HCT116 (cell line): Measurements from ENCODE around the gene PPM1H. TPM values are rescaled to one million over a fixed set of nuclear protein-coding genes. Genes with fewer than 3 reads are reported as not detected.

Experiments
- ATAC-seq: fragments of 200-7000 bp; cut with Tn5 transposase; 2 replicates; pipeline ENCODE4 v1.9.1; 2020; ENCODE audit warnings: mild to moderate bottlenecking, moderate library complexity
- BruUV-seq: library from RNA; stranded (reverse); fragments of 400-500 nt; replicated peaks from 2 replicates; lab custom pipeline; 2021; lab: Mats Ljungman, UMichigan
- CTCF ChIA-PET: fragments of 300-600 bp; sonication (Branson Sonifier 250); formaldehyde crosslinking; loops from one replicate; lab custom pipeline; 2021; ENCODE audit warnings: antibody characterized with exemption; lab: Charles Lee
- POLR2A ChIA-PET: fragments of 300-600, 350-600 bp; sonication (Branson Sonifier 250); formaldehyde crosslinking; loops from one replicate; lab custom pipeline; 2021; ENCODE audit warnings: antibody characterized with exemption; lab: Charles Lee
- RAD21 ChIA-PET, 2 experiments: fragments of 300-600 bp; sonication (Branson Sonifier 250); formaldehyde crosslinking; loops; one replicate each; lab custom pipeline; 2023; ENCODE audit warnings: low total read pairs in 2 of 2; ENCODE audit not compliant: uncharacterized antibody in 2 of 2, unreplicated experiment in 2 of 2, low non-redundant PET in 1 of 2; lab: Charles Lee
- DNase-seq: peaks from one replicate; pipeline ENCODE4 v3.0.0-alpha.2; 2010; ENCODE audit warnings: low read depth, low spot score
- H2AFZ ChIP-seq: fragments of 200-600 bp; shearing (Covaris generic), sonication (generic); 2 replicates; pipeline ENCODE4 v1.6.1; 2017; ENCODE audit warnings: low read depth, mixed run types, mixed read lengths, antibody characterized with exemption, low read length; ENCODE audit not compliant: poor library complexity, severe bottlenecking
- H3K27ac ChIP-seq: 2 replicates; pipeline ENCODE4 v1.5.1; 2012; ENCODE audit warnings: low read depth, low read length
- H3K27me3 ChIP-seq: fragments of 200-600 bp; sonication (generic); 2 replicates; pipeline ENCODE4 v1.6.1; 2016; ENCODE audit warnings: mixed run types, low read length, mixed read lengths; ENCODE audit not compliant: insufficient read depth
- H3K36me3 ChIP-seq, 2 experiments: fragments of 200-500 bp in 1 of 2; fragments of 200-600 bp in 1 of 2; sonication (Bioruptor generic) in 1 of 2; sonication (generic) in 1 of 2; 2 replicates each; pipeline versions ENCODE4 v1.5.1 to v1.6.1; 2014 to 2016; ENCODE audit warnings: low read length in 2 of 2, inconsistent platforms in 1 of 2, mixed read lengths in 1 of 2, mixed run types in 1 of 2; ENCODE audit not compliant: insufficient read depth in 2 of 2, control insufficient read depth in 1 of 2
- H3K4me1 ChIP-seq, 2 experiments: fragments of 200-600 bp in 1 of 2; sonication (generic) in 1 of 2; 2 replicates each; pipeline versions ENCODE4 v1.5.1 to v1.6.1; 2012 to 2017; ENCODE audit warnings: low read length in 2 of 2, inconsistent platforms in 1 of 2, mild to moderate bottlenecking in 1 of 2, mixed read lengths in 1 of 2, mixed run types in 1 of 2, moderate library complexity in 1 of 2; ENCODE audit not compliant: insufficient read depth in 2 of 2, control insufficient read depth in 1 of 2
- H3K4me2 ChIP-seq: fragments of 200-600 bp; sonication (generic); 2 replicates; pipeline ENCODE4 v1.6.1; 2017; ENCODE audit warnings: mixed run types, low read length, mixed read lengths
- H3K4me3 ChIP-seq, 2 experiments: fragments of 200-600 bp in 1 of 2; sonication (generic) in 1 of 2; replicated peaks in 1 of 2; 2 replicates each; pipeline ENCODE4 v1.5.1; 2011 to 2016; ENCODE audit warnings: low read length in 2 of 2, control low read depth in 1 of 2, low read depth in 1 of 2, mild to moderate bottlenecking in 1 of 2, mixed read lengths in 1 of 2, mixed run types in 1 of 2
- H3K79me2 ChIP-seq: fragments of 200-600 bp; sonication (generic); 2 replicates; pipeline ENCODE4 v1.6.1; 2017; ENCODE audit warnings: mild to moderate bottlenecking, mixed run types, low read length, moderate library complexity, mixed read lengths; ENCODE audit not compliant: insufficient read depth
- H3K9ac ChIP-seq: fragments of 200-600 bp; sonication (generic); 2 replicates; pipeline ENCODE4 v1.6.1; 2016; ENCODE audit warnings: low read length, mixed read lengths
- H3K9me2 ChIP-seq: fragments of 200-600 bp; sonication (generic), shearing (Covaris generic); 2 replicates; pipeline ENCODE4 v1.6.1; 2017; ENCODE audit warnings: mixed run types, mild to moderate bottlenecking, moderate library complexity; ENCODE audit not compliant: insufficient read depth
- H3K9me3 ChIP-seq, 2 experiments: fragments of 200-500 bp in 1 of 2; fragments of 200-600 bp in 1 of 2; sonication (Bioruptor generic) in 1 of 2; sonication (generic) in 1 of 2; 2 replicates each; pipeline ENCODE4 v1.6.1; 2014 to 2017; ENCODE audit warnings: low read length in 2 of 2, mixed read lengths in 2 of 2, inconsistent platforms in 1 of 2, low read depth in 1 of 2, mild to moderate bottlenecking in 1 of 2, mixed run types in 1 of 2, moderate library complexity in 1 of 2; ENCODE audit not compliant: control insufficient read depth in 1 of 2, insufficient read depth in 1 of 2
- H4K20me1 ChIP-seq: fragments of 200-600 bp; sonication (generic), shearing (Covaris generic); 2 replicates; pipeline ENCODE4 v1.6.1; 2017; ENCODE audit warnings: mixed run types, mild to moderate bottlenecking, moderate library complexity; ENCODE audit not compliant: insufficient read depth
- CTCF ChIP-seq, 3 experiments: fragments of 200-600 bp in 1 of 3; sonication (generic) in 1 of 3; IDR thresholded peaks in 2 of 3; conservative IDR thresholded peaks in 1 of 3; 2 replicates each; pipeline ENCODE4 v1.5.1; 2012 to 2017; ENCODE audit warnings: low read depth in 2 of 3, low read length in 2 of 3, antibody characterized with exemption in 1 of 3, borderline replicate concordance in 1 of 3, control low read depth in 1 of 3, mild to moderate bottlenecking in 1 of 3, mixed read lengths in 1 of 3, mixed run types in 1 of 3, moderate library complexity in 1 of 3; ENCODE audit not compliant: insufficient read depth in 1 of 3
- EGR1 ChIP-seq: IDR thresholded peaks from 2 replicates; pipeline ENCODE4 v1.6.1; 2012; ENCODE audit warnings: low read depth
- EZH2 ChIP-seq: fragments of 200-600 bp; sonication (generic); IDR thresholded peaks from 2 replicates; pipeline ENCODE4 v1.6.1; 2017; ENCODE audit warnings: antibody characterized with exemption, mixed run types
- EZH2phosphoT487 ChIP-seq: fragments of 200-600 bp; IDR thresholded peaks from 2 replicates; pipeline ENCODE4 v1.6.1; 2018; ENCODE audit warnings: antibody characterized with exemption, borderline replicate concordance
- JUND ChIP-seq: IDR thresholded peaks from 2 replicates; pipeline ENCODE4 v1.6.1; 2012
- POLR2A ChIP-seq: IDR thresholded peaks from 2 replicates; pipeline ENCODE4 v1.7.0; 2011; ENCODE audit warnings: borderline replicate concordance; ENCODE audit not compliant: insufficient read depth, insufficient read length; ENCODE audit errors: extremely low read depth
- POLR2AphosphoS5 ChIP-seq: IDR thresholded peaks from 2 replicates; pipeline ENCODE4 v1.6.1; 2011; ENCODE audit warnings: mild to moderate bottlenecking, low read depth, low read length, moderate library complexity
- REST ChIP-seq: IDR thresholded peaks from 2 replicates; pipeline ENCODE4 v1.6.1; 2012; ENCODE audit warnings: low read depth
- SIN3A ChIP-seq: IDR thresholded peaks from 2 replicates; pipeline ENCODE4 v1.6.1; 2012; ENCODE audit warnings: low read depth
- SP1 ChIP-seq: IDR thresholded peaks from 2 replicates; pipeline ENCODE4 v1.6.1; 2012; ENCODE audit warnings: low read depth
- SRF ChIP-seq: IDR thresholded peaks from 2 replicates; pipeline ENCODE4 v1.6.1; 2012; ENCODE audit warnings: low read depth
- TCF7L2 ChIP-seq: IDR thresholded peaks from 2 replicates; pipeline ENCODE4 v1.7.0; 2011; ENCODE audit warnings: borderline replicate concordance, inconsistent platforms; ENCODE audit not compliant: insufficient read depth, insufficient read length; ENCODE audit errors: extremely low read depth
- YY1 ChIP-seq: IDR thresholded peaks from 2 replicates; pipeline ENCODE4 v1.6.1; 2011; ENCODE audit warnings: low read length, low read depth, moderate library complexity, mild to moderate bottlenecking; ENCODE audit not compliant: insufficient replicate concordance; ENCODE audit errors: extremely low read depth
- ZNF274 ChIP-seq: fragments of 200-500 bp; sonication (Bioruptor generic); IDR thresholded peaks from 2 replicates; pipeline ENCODE4 v1.6.1; 2014; ENCODE audit warnings: mild to moderate bottlenecking, low read depth, low read length, inconsistent platforms
- intact Hi-C: fragments of 100-400 bp; cut with micrococcal nuclease; formaldehyde crosslinking; loops from 2 replicates; pipeline ENCODE4 v1.10.0; 2022
- total RNA-seq: library from RNA; stranded (reverse); gene quantifications from one replicate; pipeline ENCODE4 v1.2.1, GENCODE V29; 2021; ENCODE audit not compliant: unreplicated experiment

The PPM1H gene
- total RNA-seq, 1 experiment from 2014 or later: 8.0 TPM

GRCh38 chr12:62653740-62654139 is 281.2 kb downstream of the PPM1H start:
- H3K4me2 ChIP-seq: no peak overlapping the region
- RAD21 ChIA-PET: no interaction called here
- no peaks in the 10 kb centered on the region for H3K4me1 ChIP-seq
- no peak overlapping the region for H3K9ac ChIP-seq
- no TSS peak for BruUV-seq
- no peak overlapping the region for H2AFZ ChIP-seq
- TF ChIP-seq ZNF274 (no peak), SIN3A (no peak), TCF7L2 (no peak), EZH2phosphoT487 (no peak), POLR2AphosphoS5 (no peak), JUND (no peak), SRF (no peak), YY1 (no peak)
- no peak overlapping the region for H3K4me3 ChIP-seq
- H4K20me1 ChIP-seq: no peaks in the 10 kb centered on the region
- CTCF ChIA-PET: no interaction called here
- no peaks in the 10 kb centered on the region for H3K79me2 ChIP-seq
- intact Hi-C loops: no loop called here
- no peaks in the 10 kb centered on the region for H3K9me2 ChIP-seq
- DNase-seq: no peak
- H3K9me3 ChIP-seq: no peaks in the 10 kb centered on the region
- no peaks in the 10 kb centered on the region for H3K27me3 ChIP-seq
- H3K36me3 ChIP-seq: no peaks in the 10 kb centered on the region
- H3K27ac ChIP-seq: no peak overlapping the region
- ATAC-seq: no peak
- POLR2A ChIA-PET: no interaction called here

GRCh38 chr12:62653304-62653703 is 281.6 kb downstream of the PPM1H start:
- DNase-seq (no peak), ATAC-seq (no peak)
- H3K4me1 ChIP-seq: no peaks in the 10 kb centered on the region
- H3K36me3 ChIP-seq: no peaks in the 10 kb centered on the region
- H3K9me2 ChIP-seq: no peaks in the 10 kb centered on the region
- no peaks in the 10 kb centered on the region for H3K79me2 ChIP-seq
- H2AFZ ChIP-seq: no peak overlapping the region
- H3K27ac ChIP-seq: no peak overlapping the region
- CTCF ChIA-PET: no interaction called here
- no peak overlapping the region for H3K4me2 ChIP-seq
- RAD21 ChIA-PET: no interaction called here
- POLR2A ChIA-PET: no interaction called here
- no TSS peak for BruUV-seq
- no peaks in the 10 kb centered on the region for H4K20me1 ChIP-seq
- no peak overlapping the region for H3K4me3 ChIP-seq
- intact Hi-C loops: no loop called here
- H3K27me3 ChIP-seq: no peaks in the 10 kb centered on the region
- no peak overlapping the region for H3K9ac ChIP-seq
- H3K9me3 ChIP-seq: no peaks in the 10 kb centered on the region
- TF ChIP-seq CTCF (IDR thresholded peaks at IDR 0.05 in 2 of 3, conservative IDR thresholded peaks at IDR 0.05 in 1 of 3; ENCODE audit: borderline replicate concordance in 1 of 3, insufficient read depth in 1 of 3, low read depth in 2 of 3, low read length in 2 of 3) (no peak), REST (no peak), POLR2A (no peak), SP1 (no peak), TCF7L2 (no peak), JUND (no peak), SIN3A (no peak), EZH2phosphoT487 (no peak), EZH2 (no peak), SRF (no peak), EGR1 (no peak)
